NCI-H1436 treated with DMSO at 0.1 percent for 48 hours (cell line): Measurements from ENCODE around the gene MAP3K21.

Source experiments
- DNase-seq: peaks from one replicate; lab custom pipeline; 2025; lab: John Stamatoyannopoulos, UW

The MAP3K21 gene

DNA sequence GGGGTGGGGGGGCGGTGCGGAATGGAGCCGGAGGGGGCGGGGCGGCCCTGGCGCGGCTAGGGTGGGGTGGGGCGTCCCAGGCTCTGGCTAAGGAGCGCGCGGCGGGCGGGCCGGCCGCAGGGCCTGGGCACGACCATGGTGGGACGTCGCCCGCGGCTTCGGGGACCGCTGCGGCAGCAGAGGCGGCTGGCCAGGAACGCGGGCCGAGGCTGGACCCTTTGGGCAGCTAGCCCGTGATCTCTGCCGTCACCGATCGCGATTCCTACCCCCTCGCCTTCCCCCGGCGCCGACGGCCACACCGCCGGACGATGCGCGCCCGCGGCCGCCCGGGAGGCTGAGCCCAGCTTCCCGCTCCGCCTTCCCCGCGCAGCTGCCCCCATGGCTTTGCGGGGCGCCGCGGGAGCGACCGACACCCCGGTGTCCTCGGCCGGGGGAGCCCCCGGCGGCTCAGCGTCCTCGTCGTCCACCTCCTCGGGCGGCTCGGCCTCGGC, at the start of gene MAP3K21:
TSS of gene MAP3K21 (plus strand) at position 74 of the 491 bp plus-strand sequence. CDS start at position 379, 305 bp downstream.
- no peak for DNase-seq

- no peak for DNase-seq
These were observed 48.9 kb upstream of the MAP3K21 start for GRCh38 chr1:233278631-233279030.

DNA sequence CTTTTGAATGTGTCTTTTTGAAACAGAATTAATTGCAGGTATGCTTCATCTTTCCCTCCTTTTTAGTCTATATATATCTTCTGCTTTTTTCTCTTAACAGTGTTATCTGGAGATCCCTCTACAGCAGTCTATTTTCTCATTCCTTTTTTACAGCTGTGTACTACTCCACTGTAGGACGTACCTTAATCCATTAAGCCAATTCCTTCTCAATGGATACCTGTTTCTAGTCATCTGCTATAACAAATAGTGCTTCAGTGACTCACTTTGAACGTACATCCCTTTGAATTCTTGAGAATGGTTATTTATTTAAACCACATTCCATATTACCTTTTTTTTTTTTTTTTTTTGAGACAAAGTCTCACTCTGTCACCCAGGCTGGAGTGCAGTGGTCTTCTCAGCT, 47.6 kb upstream of the MAP3K21 start:
- DNase-seq: no peak

GRCh38 chr1:233281711-233282581, 45.6 kb upstream of the MAP3K21 start:
- DNase-seq: no peak

DNA sequence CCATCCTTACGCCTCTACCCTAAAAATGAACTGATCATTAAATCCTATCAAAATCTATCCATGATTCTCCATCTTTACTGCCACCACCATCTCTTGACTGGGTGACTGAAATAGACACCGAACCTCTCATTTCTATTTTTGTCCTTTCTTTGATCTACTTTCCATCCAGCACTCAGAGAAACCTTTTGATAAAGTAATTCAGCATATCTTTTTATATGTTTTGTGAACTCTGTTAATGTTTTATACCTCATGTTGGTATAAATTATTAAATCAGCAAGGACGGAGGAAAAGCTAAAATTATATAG, 45.0 kb upstream of the MAP3K21 start:
- no peak for DNase-seq

DNA sequence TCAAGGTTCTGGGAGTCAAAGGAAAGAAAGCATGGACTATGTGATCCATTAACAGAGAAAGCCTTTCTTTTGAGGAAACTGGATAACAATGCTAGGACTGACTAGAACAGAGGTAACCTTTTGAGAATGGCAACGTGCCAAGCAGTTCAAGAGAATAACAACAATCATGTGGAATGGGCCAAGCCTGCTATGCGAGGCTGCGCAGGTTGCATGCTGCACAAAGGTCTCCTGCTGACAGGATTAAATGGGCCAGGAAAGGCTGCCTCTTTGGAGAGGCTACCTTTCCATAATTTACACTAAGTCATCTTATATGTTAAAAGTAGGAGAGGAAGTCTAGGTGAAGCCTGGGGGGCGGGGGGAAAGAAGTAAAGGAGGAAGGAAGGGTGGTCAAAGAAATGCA, 37.8 kb upstream of the MAP3K21 start:
- DNase-seq: no peak

DNA sequence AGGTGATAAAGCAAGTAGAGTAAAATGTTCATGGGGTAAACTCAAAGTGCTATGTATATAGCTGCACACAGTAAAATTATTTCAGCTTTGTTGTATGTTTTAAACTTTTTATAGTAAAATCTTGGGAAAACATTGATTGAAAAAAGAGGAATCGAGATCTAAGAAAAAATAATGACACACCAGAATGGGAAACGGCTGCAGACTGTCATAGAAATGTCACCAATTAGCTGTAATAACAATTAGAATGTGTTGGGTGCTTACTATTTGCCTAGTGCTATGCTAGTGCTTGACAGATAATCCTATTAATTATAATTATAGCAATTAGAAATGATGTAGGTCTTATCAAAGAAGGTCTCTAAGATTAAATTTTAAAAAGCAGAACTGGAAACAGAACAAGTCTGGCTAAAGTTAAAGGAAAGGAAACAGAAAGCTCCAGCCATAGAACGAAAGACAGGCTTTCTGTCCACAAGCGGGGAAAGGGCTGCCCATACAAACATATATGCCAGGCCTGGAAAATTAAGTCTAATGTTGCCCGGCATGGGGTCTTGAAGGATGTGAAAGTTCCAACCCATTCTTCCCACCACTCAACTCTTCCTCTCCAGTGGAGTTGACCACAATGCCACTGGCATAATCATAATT, 37.0 kb upstream of the MAP3K21 start:
- no peak for DNase-seq

DNA sequence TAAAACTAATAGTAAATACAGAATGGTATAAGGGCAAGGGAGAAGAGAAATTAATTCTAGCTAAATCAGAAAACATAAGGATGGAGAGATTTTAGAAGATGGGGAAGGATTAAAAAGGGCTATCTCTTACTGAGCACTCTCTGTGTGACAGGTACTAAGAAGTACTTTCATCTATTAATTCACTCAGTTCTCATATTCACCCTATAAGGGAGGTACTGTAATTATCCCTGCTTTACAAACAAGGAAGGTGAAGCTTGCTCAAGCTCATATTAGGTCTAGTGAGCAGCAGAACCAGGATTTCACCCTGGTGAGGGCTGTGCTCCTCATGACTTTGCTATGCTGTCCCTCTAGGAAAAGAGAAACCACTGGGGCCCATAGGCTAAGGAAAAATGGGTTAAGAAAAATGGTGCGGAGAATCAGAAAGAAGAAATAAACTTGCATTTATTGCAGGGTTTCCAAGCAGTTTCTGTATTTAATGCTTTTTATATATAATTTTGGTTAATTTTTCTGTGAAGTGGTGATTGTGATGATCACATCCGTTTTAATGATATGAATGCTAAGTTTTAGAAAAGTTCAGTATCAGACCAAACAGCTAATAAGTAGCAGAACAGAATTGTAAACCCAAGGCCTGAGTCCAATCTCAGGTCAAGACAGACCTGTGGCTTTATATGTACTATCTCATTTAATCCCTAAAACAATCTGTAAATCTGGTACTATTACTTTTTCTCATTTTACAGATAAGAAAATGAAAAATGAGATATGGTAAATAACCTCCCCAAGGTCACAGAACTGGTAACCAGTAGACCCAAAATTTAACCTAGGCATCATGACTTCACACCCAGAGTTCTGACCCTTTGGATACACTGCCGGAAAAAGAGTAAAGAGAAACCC, 33.7 kb upstream of the MAP3K21 start:
- DNase-seq: no peak

GRCh38 chr1:233294913-233295236, 32.6 kb upstream of the MAP3K21 start:
- DNase-seq: no peak

- DNase-seq: peak; percentile 23
These were observed 32.1 kb upstream of the MAP3K21 start, which contains the start of gene PCNX2 for GRCh38 chr1:233295237-233295974. Gene PCNX2, minus strand, starts transcription at chr1:233295725. Its CDS starts 247 bp downstream, at chr1:233295478.

DNA sequence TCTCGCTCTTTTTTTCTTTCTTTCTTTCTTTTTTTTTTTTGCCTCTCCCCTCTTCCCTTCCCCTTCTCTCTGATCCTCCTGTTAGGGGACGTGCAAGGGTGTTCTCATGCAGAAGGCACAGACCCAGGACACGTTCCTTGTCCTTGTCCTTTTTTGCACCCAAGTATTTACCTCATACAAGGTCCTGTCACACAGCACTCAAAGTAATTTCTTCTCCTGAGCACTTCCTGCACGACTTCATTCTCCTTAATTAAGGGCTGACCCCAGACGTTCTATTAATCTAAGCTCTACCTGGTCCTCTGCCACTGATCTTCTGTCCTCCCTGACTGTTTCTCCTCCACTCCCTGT, 31.6 kb upstream of the MAP3K21 start:
- DNase-seq: no peak

- no peak for DNase-seq
These were observed 28.1 kb upstream of the MAP3K21 start for GRCh38 chr1:233299450-233299849.

- DNase-seq: no peak
These were observed 27.2 kb upstream of the MAP3K21 start for GRCh38 chr1:233300326-233300725.

DNA sequence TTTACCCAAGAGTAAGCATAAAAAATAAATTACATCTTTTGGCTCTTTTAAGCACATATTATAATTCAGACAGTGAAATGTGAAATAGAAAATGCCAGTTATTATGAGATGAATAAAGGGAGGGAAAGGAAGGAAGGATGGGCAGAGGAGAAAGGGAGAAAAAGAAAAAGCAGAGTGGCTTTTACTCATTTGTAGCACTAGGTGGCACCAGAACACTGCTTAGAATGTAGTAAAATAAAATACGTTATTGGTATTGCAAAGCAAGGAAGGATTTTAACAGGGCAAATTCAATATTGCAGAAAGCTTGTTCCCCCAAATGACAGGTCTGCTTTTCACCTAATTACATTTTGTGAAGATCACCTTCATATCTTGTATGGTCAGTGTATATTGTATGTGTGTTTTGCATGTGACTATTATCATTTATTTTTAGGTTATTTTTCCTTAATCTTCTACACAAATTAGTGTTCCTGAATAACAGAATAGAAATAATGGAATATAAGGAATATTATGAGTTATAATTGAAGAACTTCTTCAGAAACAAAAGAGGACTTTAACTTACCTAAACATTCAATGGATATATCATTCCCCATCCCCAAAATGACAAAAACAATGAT, 22.9 kb upstream of the MAP3K21 start:
- DNase-seq: peak; percentile 34

DNA sequence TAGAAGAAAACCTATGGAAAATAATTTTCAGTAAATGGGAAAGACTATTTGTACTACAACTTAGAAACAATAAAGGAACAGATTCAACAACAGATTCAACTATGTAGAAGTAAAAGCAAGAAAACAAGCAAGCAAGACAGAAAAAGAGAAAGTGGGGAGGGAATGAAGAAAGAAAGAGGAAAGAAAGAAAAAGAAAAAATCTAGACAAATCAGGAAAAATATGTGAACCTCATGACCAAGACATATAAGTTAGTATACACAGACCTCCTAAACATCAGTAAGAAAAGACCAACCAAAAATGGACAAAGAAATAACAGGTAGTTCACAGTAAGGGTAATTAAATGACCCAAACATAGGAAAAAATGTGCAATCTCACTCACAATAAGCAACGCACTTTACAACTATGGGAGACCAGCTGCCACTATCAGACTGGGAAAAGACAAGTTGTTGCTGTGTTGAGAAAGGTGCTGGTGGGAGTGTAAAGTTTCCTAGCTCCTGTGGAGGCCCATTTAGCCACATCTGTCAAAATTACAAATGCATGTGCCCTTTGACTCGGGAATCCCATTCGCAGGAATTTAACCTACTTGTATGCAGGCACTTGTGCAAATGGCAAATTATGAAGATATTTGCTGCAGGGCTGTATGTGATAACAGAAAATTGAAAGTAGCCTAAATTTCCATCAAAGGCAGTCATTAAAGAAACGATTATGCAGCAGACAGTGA, 13.9 kb upstream of the MAP3K21 start:
- no peak for DNase-seq

DNA sequence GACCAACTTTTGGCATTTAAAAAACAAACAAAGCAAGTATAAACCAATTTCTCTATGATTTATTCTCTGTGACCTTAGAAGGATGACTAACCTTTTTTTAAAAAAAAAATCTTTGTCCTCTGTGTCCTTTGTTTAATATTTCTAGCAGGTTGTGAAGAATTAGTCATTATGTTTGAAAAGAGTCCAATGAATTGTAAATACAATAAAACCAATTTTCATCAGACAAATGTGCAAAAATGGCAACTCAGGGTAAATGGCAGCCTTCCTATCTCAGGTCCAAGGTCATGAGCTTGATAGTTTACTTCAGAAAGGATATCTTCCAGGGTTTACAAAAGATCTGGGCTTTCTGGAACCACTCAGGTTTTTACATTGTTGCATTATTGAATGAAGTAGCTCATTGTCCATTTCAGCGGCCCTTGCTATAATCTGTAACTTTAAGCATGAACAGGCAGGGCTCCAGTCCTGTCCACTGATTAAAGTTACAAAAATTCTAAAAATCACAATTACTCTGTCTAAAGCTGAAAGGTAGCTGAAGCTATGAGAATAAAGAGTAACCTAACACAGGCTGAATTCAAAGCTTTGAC, 11.7 kb upstream of the MAP3K21 start:
- no peak for DNase-seq

DNA sequence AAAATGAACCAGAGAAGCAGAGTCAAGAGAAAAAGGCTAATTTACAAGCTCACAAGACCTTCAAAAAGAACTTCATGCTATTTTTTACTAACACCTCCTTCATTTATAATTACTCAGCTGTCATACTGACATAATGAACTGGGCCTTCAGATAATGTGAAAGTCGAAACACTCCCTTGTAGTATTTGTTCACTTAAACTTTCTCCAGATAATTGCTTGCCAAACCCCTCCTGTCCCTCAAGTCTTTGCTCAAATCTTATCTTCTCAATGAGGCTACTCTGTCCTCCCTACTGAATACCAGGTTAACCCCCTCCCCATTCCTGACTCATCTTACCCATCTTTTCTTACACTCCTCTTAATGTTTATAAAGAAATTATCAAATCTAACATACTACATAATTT, 11.1 kb upstream of the MAP3K21 start:
- no peak for DNase-seq

- peak; percentile 59 for DNase-seq
These were observed 8.3 kb upstream of the MAP3K21 start for GRCh38 chr1:233319272-233319671.

DNA sequence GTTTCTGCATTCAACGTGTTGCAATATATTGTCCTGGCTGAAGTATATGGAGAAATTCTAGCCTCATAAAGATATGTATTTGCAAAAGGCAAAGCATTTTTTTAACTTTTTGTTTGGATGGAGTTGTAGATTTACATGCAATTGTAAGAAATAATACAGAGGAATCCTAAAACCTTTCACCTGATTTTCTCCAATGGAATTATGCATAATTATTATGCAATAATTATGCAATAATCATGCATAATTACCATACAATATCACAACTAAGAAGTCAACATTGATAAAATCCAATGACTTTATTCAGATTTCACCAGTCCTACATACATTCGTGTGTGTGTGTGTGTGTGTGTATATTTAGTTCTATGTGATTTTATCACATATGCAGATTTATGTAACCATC, 7.5 kb upstream of the MAP3K21 start:
- DNase-seq: no peak

- no peak for DNase-seq
These were observed 3.8 kb upstream of the MAP3K21 start for GRCh38 chr1:233323718-233324117.
